Measurements from ENCODE around the gene MESP2.

MESP2 gene

DNA sequence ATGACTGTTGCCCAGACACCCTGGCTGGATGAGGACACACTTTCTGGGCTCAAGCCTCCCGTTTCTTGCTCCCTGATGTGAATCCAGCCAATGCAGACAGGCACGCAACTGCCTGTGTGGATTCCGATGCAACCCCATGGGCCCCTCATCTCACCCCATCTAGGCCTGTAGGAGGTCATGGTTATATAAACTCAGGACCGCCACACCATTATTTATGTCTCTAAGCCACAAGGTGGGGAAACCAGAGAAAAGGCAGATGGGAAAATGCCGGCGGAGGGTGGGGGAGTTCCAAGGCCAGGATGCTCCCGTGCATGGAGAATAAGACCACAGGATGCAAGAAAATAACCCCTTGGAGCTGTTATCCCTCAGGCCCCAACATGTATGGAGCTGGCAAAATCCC is 27.1 kb upstream of the MESP2 start:
- in situ Hi-C loops (cut with MboI; ENCODE audit: low sequenced_read_pairs, unreplicated experiment) = no loop called here
- no peak for DNase-seq (ENCODE audit: low spot score)
- TF ChIP-seq, protein P1, sequence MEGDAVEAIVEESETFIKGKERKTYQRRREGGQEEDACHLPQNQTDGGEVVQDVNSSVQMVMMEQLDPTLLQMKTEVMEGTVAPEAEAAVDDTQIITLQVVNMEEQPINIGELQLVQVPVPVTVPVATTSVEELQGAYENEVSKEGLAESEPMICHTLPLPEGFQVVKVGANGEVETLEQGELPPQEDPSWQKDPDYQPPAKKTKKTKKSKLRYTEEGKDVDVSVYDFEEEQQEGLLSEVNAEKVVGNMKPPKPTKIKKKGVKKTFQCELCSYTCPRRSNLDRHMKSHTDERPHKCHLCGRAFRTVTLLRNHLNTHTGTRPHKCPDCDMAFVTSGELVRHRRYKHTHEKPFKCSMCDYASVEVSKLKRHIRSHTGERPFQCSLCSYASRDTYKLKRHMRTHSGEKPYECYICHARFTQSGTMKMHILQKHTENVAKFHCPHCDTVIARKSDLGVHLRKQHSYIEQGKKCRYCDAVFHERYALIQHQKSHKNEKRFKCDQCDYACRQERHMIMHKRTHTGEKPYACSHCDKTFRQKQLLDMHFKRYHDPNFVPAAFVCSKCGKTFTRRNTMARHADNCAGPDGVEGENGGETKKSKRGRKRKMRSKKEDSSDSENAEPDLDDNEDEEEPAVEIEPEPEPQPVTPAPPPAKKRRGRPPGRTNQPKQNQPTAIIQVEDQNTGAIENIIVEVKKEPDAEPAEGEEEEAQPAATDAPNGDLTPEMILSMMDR (IDR thresholded peaks at IDR 0.05; ENCODE audit: borderline replicate concordance, control extremely low read depth, extremely low read depth, insufficient read depth, missing control alignments) = no peak

DNA sequence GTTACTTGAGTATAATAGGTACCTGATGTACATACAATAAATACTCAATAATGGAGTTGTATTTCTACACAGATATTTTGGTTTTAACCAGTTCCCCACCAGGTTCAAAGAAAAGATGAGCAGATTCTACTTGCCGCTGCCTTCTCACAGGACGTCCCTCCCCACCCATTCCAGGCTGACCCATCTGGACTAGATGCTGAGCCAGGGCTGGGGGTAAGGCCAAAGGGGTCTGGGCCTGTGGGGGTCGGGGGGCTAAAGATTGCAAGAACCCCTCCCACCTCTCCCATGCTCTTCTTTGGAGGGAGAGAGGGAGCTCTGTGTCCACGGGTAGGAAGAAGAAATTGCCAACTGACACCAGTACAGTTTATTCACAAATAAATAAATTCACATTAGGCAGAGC is 26.6 kb upstream of the MESP2 start:
- in situ Hi-C loops (cut with MboI; ENCODE audit: low sequenced_read_pairs, unreplicated experiment) = no loop called here
- DNase-seq (ENCODE audit: low spot score) = no peak
- TF ChIP-seq, protein P1 (IDR thresholded peaks at IDR 0.05; ENCODE audit: borderline replicate concordance, control extremely low read depth, extremely low read depth, insufficient read depth, missing control alignments) = no peak

DNA sequence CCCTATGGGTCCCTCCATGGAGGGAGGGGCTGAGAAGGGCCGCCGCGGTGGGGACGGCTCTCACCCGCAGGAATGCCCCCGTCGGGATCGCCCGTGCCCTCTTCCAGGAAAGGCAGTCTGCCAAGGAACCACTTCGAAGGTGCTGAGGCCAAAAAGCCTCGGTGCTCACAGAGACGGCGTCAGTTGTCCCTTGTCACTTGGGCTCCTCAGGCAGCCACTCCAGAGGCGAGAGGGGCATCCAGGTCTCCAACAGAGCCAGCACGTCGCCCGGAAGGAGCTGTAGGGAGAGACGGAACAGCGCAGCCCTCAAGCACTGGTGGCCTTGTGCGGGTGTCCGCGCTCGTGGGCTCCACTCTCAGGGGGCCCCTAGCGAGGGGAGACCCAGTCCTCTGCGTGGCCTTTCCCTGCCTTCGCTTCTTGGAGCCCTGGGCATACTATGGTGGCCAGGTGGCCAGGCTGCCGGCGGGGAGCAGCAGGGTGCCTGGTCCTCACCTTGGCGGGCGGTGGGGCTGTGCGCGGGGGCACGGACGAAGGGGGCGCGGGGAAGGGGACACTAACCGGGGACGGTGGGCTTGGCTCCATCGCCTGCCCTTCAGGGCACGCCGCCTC is 26.1 kb upstream of the MESP2 start:
- in situ Hi-C loops (cut with MboI; ENCODE audit: low sequenced_read_pairs, unreplicated experiment) = loop anchor here (10.0 kb wide), 1 partner anchor 325 kb away; no protein-coding TSS in a partner anchor

DNA sequence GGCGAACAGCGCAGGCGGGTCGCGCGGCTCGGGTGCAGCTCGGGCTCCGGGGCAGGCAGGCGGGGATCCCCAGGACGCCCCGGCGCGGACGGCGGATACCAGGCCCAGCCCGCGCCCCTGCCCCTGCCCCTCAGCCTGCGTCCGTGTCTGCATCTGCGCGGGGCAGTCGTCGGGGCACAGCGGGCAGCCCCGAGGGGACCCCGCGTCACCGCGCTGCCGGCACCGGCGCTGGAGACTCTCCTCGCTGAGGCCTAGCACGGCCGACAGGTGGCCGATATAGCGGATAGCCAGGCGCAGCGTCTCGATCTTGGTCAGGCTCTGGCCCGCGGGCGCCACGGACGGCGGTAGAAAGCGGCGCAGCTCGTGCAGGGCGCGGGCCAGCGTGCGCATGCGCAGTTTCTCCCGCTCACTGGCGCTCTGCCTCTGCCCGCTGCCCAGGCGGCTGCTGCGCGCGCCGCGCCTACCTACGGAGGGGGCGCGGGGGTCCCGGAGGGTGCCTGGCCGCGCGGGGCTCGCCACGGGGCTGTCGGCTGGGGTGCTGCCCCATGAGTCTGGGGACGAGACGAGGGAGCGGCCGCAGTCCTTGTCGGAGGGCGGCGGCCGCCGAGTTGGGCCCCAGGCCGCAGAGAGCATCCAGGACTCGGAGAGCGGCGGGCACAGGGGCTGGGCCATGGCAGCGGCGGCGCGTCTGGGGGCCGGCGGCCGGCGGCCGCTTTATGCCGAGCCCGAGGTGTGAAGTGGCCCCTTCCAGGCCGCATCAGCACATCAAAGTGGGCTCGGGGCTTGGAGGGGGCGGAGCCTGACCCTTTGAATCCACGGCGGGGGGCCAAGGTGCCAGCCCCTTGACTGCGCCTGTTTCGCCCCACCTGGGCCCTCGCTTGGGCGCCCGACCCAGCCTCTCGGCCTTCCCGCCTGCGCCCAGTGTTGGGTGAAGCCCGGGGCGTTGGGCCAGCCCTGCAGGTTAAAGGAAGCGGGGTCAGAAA is 25.3 kb upstream of the MESP2 start, which contains the start of gene MESP1:
Gene MESP1 (minus strand): TSS at position 690 of the 983 bp plus-strand sequence. CDS start 18 bp downstream, at position 672.
- in situ Hi-C loops (cut with MboI; ENCODE audit: low sequenced_read_pairs, unreplicated experiment) = loop anchor here (10.0 kb wide), 1 partner anchor 324 kb away; no protein-coding TSS in a partner anchor

More for the DNA sequence above, 26.1 kb upstream of the MESP2 start:
- TF ChIP-seq, protein P1 (IDR thresholded peaks at IDR 0.05; ENCODE audit: borderline replicate concordance, control extremely low read depth, extremely low read depth, insufficient read depth, missing control alignments) = no peak
- DNase-seq (ENCODE audit: low spot score) = peak; percentile 51

DNA sequence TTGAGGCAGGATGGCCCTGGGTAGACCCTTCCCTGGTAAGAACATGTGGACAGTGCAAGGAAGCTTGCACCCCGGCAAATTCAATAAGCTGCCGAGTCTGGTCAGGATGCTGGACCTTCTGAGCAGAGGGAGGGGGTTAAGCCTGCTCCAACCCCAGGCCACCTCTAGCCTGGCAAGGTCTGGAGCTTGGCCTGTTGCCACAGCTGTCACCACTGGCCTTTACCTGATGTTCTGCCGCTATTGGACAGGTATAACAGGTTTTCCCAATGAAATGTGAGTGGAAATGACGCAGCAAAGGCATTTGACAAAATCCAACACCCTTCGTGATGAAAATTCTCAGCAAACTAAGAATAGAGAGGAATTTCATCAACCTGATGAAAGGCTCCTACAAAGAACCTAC is 24.4 kb upstream of the MESP2 start:
- DNase-seq (ENCODE audit: low spot score) = no peak
- TF ChIP-seq, protein P1 (IDR thresholded peaks at IDR 0.05; ENCODE audit: borderline replicate concordance, control extremely low read depth, extremely low read depth, insufficient read depth, missing control alignments) = no peak
- in situ Hi-C loops (cut with MboI; ENCODE audit: low sequenced_read_pairs, unreplicated experiment) = loop anchor here (10.0 kb wide), 1 partner anchor 323 kb away; no protein-coding TSS in a partner anchor

More for the DNA sequence above, 25.3 kb upstream of the MESP2 start, which contains the start of gene MESP1:
- peak; percentile 97 for DNase-seq (ENCODE audit: low spot score)
- TF ChIP-seq, protein P1 (IDR thresholded peaks at IDR 0.05; ENCODE audit: borderline replicate concordance, control extremely low read depth, extremely low read depth, insufficient read depth, missing control alignments) = peak; percentile 81

DNA sequence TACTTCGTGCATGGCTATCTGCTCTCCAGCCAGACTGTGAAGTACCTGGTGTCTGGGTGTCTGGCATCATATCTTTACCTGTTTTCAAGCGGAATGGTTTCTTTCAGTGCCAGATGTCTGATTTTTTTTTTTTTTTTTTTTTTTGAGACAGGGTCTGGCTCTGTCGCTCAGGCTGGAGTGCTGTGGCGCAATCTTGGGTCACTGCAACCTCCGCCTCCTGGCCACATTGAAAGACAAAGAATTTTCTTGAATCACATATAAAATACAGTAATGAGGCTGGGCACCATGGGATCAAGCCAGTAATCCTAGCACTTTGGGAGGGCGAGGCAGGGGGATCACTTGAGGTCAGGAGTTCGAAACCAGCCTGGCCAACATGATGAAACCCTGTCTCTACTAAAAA is 22.3 kb upstream of the MESP2 start:
- TF ChIP-seq, protein P1 (IDR thresholded peaks at IDR 0.05; ENCODE audit: borderline replicate concordance, control extremely low read depth, extremely low read depth, insufficient read depth, missing control alignments) = no peak
- DNase-seq (ENCODE audit: low spot score) = no peak
- in situ Hi-C loops (cut with MboI; ENCODE audit: low sequenced_read_pairs, unreplicated experiment) = loop anchor here (10.0 kb wide), 1 partner anchor 321 kb away; no protein-coding TSS in a partner anchor
